ENCODE data around the gene TBC1D14. TPM values are rescaled to one million over a fixed set of nuclear protein-coding genes. Genes with fewer than 3 reads are reported as not detected.

The TBC1D14 gene
- total RNA-seq, 1 experiment from 2014 or later, result 50.2 TPM

- peaks cover 0 to 2% of the 10 kb centered on the region in 2 experiments; a peak in 1 of 5 replicates for H3K9me3 Mint-ChIP-seq
- Histone ChIP-seq H2BK15ac (ENCODE audit: low read depth, low read length) (no peak overlapping the region), H3K9me3 (ENCODE audit: control insufficient read depth, low read depth, low read length) (no peaks in the 10 kb centered on the region), H3K4ac (ENCODE audit: low read depth, low read length) (no peak overlapping the region), H3K79me2 (ENCODE audit: insufficient read depth, low read length) (no peaks in the 10 kb centered on the region; the same call in 1 of the 2 replicates), H2AK5ac (ENCODE audit: insufficient read length, low read length) (no peak overlapping the region), H3K23ac (ENCODE audit: insufficient read length, low read depth, low read length) (no peak overlapping the region), H2BK12ac (ENCODE audit: insufficient read length, low read depth, low read length) (no peak overlapping the region), H3K56ac (ENCODE audit: insufficient read length, low read depth, low read length) (no peak overlapping the region), H3K79me1 (ENCODE audit: insufficient read depth, low read depth, low read length, poor library complexity, severe bottlenecking) (no peaks in the 10 kb centered on the region), H2BK120ac (ENCODE audit: low read depth, low read length, poor library complexity, severe bottlenecking) (no peak overlapping the region), H3K4me1 (ENCODE audit: insufficient read depth, low read length) (peaks cover 6% of the 10 kb centered on the region; the same call in 1 of the 2 replicates), H4K20me1 (ENCODE audit: control insufficient read depth, insufficient read depth, insufficient read length) (no peaks in the 10 kb centered on the region), H4K91ac (ENCODE audit: insufficient read length, low read depth, low read length) (no peak overlapping the region), H3K23me2 (ENCODE audit: insufficient read length, low read depth, low read length, poor library complexity, severe bottlenecking) (no peaks in the 10 kb centered on the region), H3K18ac (ENCODE audit: insufficient read length, low read depth, low read length) (no peak overlapping the region), H2AFZ (ENCODE audit: low read length) (no peak overlapping the region), H2BK5ac (ENCODE audit: insufficient read length, low read length) (no peak overlapping the region), H4K5ac (ENCODE audit: insufficient read length, low read depth, low read length) (no peak overlapping the region), H3K14ac (ENCODE audit: insufficient read depth, low read length) (no peak overlapping the region), H3K27me3 (ENCODE audit: insufficient read depth, low read length) (no peaks in the 10 kb centered on the region), H3T11ph (ENCODE audit: low read length) (no peak overlapping the region), H3K27ac (ENCODE audit: insufficient read length, low read depth, low read length) (no peak overlapping the region), H2BK20ac (ENCODE audit: low read depth, low read length, poor library complexity, severe bottlenecking) (no peak overlapping the region), H4K8ac (replicated peaks; ENCODE audit: insufficient read length, low read depth, low read length) (no peak overlapping the region), H3K9ac (ENCODE audit: extremely low read depth, insufficient read length, low read length) (no peak overlapping the region), H3K4me2 (ENCODE audit: insufficient read depth, insufficient read length, low read length) (no peak overlapping the region)
- TF ChIP-seq CTCF (conservative IDR thresholded peaks at IDR 0.05), result no peak
- peaks cover 0 to 4% (median 3%) of the 10 kb centered on the region in 3 experiments; a peak in 1 of 7 replicates for H3K36me3 Mint-ChIP-seq (ENCODE audit: insufficient read depth in 1 of 3, low read depth in 3 of 3)
- H3K4me3 Mint-ChIP-seq, result no peak overlapping the region
- H3K4me1 Mint-ChIP-seq, result peaks cover 62 to 75% of the 10 kb centered on the region in 2 experiments
- WGBS (ENCODE audit: extremely low coverage, insufficient read length, low lambda C conversion rate), result no CpG with 5 or more reads among the region's 4 CpGs
- no peak for DNase-seq
- no peak overlapping the region; a peak in 1 of 7 replicates for H3K27ac Mint-ChIP-seq
- H3K27me3 Mint-ChIP-seq (ENCODE audit: low read depth), result no peaks in the 10 kb centered on the region; the same call in 1 of the 2 replicates
Observed at GRCh38 chr4:6960154-6960553, 50.5 kb downstream of the TBC1D14 start.
